ENCODE measurements around the gene HNRNPDL. TPM values are rescaled to one million over a fixed set of nuclear protein-coding genes. Genes with fewer than 3 reads are reported as not detected.
A peak's percentile ranks its signal among the peaks of the same experiment; 100 is the strongest.

Gene HNRNPDL
- total and polyA plus RNA-seq, 2 of the 13 experiments (the other 11 are each of a cell fraction or from before 2014, with no cell fraction given): 167 to 414 TPM

DNA sequence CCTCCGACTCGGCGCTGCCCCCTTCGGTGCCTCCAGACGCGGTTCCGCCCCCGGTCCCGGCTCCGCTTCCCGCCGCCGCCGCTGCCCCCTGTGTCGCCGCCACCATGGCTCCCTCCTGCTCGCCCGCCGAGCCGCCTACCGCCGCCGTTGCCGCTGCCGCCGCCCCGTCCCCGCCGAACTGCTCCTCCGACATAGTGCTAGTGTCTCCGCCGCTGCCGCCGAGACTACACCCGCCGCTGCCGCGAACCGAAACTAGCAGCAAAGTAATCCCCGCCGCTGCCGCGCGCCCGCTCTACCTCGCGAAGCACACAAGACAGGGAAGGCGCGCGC, 56.8 kb downstream of the HNRNPDL start (continued):
- TF ChIP-seq ZEB1 (IDR thresholded peaks at IDR 0.05; ENCODE audit: insufficient replicate concordance, low read depth) (no peak), GFI1 (CRISPR knock-in tag; IDR thresholded peaks at IDR 0.05; ENCODE audit: borderline replicate concordance) (peak; percentile 43; the same call in 1 of the 2 replicates), FIP1L1 (IDR thresholded peaks at IDR 0.05; ENCODE audit: borderline replicate concordance, insufficient read depth, low read depth, low read length) (no peak), ZNF703 (CRISPR knock-in tag; IDR thresholded peaks at IDR 0.05; ENCODE audit: borderline replicate concordance) (0 out of 2 replicates have a peak, but pooled peaks have one; percentile 22), KAT8 (CRISPR knock-in tag; IDR thresholded peaks at IDR 0.05) (no peak), ZFP37 (CRISPR knock-in tag; IDR thresholded peaks at IDR 0.05; ENCODE audit: borderline replicate concordance) (no peak), MAFF (IDR thresholded peaks at IDR 0.05; ENCODE audit: low read depth, low read length) (no peak), SATB2 (CRISPR knock-in tag; IDR thresholded peaks at IDR 0.05) (no peak), GATAD1 (CRISPR knock-in tag; IDR thresholded peaks at IDR 0.05) (no peak), YEATS4 (CRISPR knock-in tag; IDR thresholded peaks at IDR 0.05; ENCODE audit: borderline replicate concordance) (0 out of 2 replicates have a peak, but pooled peaks have one; percentile 0), ZNF772 (CRISPR knock-in tag; IDR thresholded peaks at IDR 0.05) (no peak; the same call in 1 of the 2 replicates), REL (CRISPR knock-in tag; conservative IDR thresholded peaks at IDR 0.05) (no peak; the same call in 1 of the 2 replicates), NR2F1 (CRISPR knock-in tag; IDR thresholded peaks at IDR 0.05) (no peak), ZNF556 (CRISPR knock-in tag; IDR thresholded peaks at IDR 0.05; ENCODE audit: borderline replicate concordance) (no peak), SMAD1 (CRISPR knock-in tag; IDR thresholded peaks at IDR 0.05; ENCODE audit: borderline replicate concordance, low read depth) (no peak), KMT2B (CRISPR knock-in tag; IDR thresholded peaks at IDR 0.05) (peak; percentile 5; the same call in 1 of the 2 replicates), ZNF775 (CRISPR knock-in tag; IDR thresholded peaks at IDR 0.05; ENCODE audit: borderline replicate concordance) (no peak; the same call in 1 of the 2 replicates), AGO2 (optimal IDR thresholded peaks at IDR 0.05; ENCODE audit: low read depth, low read length) (peak; percentile 96), GATA4 (IDR thresholded peaks at IDR 0.05; ENCODE audit: borderline replicate concordance, low read depth) (no peak), ZNF460 (CRISPR knock-in tag; IDR thresholded peaks at IDR 0.05; ENCODE audit: borderline replicate concordance) (no peak)
- TF ChIP-seq, protein P1, sequence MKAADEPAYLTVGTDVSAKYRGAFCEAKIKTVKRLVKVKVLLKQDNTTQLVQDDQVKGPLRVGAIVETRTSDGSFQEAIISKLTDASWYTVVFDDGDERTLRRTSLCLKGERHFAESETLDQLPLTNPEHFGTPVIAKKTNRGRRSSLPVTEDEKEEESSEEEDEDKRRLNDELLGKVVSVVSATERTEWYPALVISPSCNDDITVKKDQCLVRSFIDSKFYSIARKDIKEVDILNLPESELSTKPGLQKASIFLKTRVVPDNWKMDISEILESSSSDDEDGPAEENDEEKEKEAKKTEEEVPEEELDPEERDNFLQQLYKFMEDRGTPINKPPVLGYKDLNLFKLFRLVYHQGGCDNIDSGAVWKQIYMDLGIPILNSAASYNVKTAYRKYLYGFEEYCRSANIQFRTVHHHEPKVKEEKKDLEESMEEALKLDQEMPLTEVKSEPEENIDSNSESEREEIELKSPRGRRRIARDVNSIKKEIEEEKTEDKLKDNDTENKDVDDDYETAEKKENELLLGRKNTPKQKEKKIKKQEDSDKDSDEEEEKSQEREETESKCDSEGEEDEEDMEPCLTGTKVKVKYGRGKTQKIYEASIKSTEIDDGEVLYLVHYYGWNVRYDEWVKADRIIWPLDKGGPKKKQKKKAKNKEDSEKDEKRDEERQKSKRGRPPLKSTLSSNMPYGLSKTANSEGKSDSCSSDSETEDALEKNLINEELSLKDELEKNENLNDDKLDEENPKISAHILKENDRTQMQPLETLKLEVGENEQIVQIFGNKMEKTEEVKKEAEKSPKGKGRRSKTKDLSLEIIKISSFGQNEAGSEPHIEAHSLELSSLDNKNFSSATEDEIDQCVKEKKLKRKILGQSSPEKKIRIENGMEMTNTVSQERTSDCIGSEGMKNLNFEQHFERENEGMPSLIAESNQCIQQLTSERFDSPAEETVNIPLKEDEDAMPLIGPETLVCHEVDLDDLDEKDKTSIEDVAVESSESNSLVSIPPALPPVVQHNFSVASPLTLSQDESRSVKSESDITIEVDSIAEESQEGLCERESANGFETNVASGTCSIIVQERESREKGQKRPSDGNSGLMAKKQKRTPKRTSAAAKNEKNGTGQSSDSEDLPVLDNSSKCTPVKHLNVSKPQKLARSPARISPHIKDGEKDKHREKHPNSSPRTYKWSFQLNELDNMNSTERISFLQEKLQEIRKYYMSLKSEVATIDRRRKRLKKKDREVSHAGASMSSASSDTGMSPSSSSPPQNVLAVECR (CRISPR knock-in tag; IDR thresholded peaks at IDR 0.05; ENCODE audit: borderline replicate concordance): no peak; the same call in 1 of the 2 replicates
- TF ChIP-seq, protein P2, sequence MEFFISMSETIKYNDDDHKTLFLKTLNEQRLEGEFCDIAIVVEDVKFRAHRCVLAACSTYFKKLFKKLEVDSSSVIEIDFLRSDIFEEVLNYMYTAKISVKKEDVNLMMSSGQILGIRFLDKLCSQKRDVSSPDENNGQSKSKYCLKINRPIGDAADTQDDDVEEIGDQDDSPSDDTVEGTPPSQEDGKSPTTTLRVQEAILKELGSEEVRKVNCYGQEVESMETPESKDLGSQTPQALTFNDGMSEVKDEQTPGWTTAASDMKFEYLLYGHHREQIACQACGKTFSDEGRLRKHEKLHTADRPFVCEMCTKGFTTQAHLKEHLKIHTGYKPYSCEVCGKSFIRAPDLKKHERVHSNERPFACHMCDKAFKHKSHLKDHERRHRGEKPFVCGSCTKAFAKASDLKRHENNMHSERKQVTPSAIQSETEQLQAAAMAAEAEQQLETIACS (CRISPR knock-in tag; IDR thresholded peaks at IDR 0.05): no peak
- TF ChIP-seq, protein P3, sequence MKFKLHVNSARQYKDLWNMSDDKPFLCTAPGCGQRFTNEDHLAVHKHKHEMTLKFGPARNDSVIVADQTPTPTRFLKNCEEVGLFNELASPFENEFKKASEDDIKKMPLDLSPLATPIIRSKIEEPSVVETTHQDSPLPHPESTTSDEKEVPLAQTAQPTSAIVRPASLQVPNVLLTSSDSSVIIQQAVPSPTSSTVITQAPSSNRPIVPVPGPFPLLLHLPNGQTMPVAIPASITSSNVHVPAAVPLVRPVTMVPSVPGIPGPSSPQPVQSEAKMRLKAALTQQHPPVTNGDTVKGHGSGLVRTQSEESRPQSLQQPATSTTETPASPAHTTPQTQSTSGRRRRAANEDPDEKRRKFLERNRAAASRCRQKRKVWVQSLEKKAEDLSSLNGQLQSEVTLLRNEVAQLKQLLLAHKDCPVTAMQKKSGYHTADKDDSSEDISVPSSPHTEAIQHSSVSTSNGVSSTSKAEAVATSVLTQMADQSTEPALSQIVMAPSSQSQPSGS (CRISPR knock-in tag; IDR thresholded peaks at IDR 0.05): no peak
